AG09309 (cell line): Measurements from ENCODE around the gene MTUS2.

Experiments used
- DNase-seq: peaks from one replicate; pipeline ENCODE4 v3.0.0-alpha.2; 2010; ENCODE audit warnings: low read depth
- H3K4me3 ChIP-seq: 2 replicates; pipeline ENCODE4 v1.5.1; 2011; ENCODE audit warnings: mild to moderate bottlenecking, low read depth, low read length, moderate library complexity; ENCODE audit not compliant: control insufficient read depth
- CTCF ChIP-seq: IDR thresholded peaks from 2 replicates; pipeline ENCODE4 v1.5.1; 2011; ENCODE audit warnings: mild to moderate bottlenecking, low read depth, low read length, inconsistent platforms; ENCODE audit not compliant: insufficient read depth, control insufficient read depth; ENCODE audit errors: missing control alignments

Gene MTUS2

GRCh38 chr13:29480893-29481525 lies 660.9 kb downstream of the MTUS2 start:
- TF ChIP-seq CTCF, result no peak
- DNase-seq, result no peak
- no peak overlapping the region for H3K4me3 ChIP-seq

DNA sequence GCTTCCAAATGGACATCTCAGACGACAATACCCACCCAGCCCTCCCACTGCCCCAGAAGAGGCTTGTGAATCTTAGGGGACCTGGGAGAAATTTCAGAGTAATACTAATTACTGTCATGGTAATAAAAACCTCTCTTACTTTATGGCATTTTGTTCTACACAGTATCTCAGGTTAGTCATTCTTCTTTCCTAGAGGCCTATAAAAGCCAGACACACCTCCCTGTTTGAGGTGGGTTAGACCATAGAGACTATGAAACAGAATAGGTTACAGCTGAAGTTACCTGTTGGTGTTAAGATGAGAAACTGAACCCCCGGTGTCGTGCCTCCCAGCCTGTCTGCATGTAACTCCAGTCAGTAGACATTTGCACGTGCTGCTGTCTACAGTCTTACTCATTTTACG lies 661.5 kb downstream of the MTUS2 start:
- no peak for TF ChIP-seq CTCF
- H3K4me3 ChIP-seq, result no peak overlapping the region
- DNase-seq, result no peak

GRCh38 chr13:29482504-29482903 lies 662.4 kb downstream of the MTUS2 start:
- TF ChIP-seq CTCF, result no peak
- H3K4me3 ChIP-seq, result no peak overlapping the region
- no peak for DNase-seq

GRCh38 chr13:29483211-29483610 lies 663.1 kb downstream of the MTUS2 start:
- no peak overlapping the region for H3K4me3 ChIP-seq
- no peak for DNase-seq
- no peak for TF ChIP-seq CTCF

- TF ChIP-seq CTCF, result no peak
- no peak for DNase-seq
- no peak overlapping the region for H3K4me3 ChIP-seq
These were observed 663.5 kb downstream of the MTUS2 start for GRCh38 chr13:29483623-29484022.

GRCh38 chr13:29484236-29484635 lies 664.1 kb downstream of the MTUS2 start:
- no peak for DNase-seq
- H3K4me3 ChIP-seq, result no peak overlapping the region
- no peak for TF ChIP-seq CTCF

DNA sequence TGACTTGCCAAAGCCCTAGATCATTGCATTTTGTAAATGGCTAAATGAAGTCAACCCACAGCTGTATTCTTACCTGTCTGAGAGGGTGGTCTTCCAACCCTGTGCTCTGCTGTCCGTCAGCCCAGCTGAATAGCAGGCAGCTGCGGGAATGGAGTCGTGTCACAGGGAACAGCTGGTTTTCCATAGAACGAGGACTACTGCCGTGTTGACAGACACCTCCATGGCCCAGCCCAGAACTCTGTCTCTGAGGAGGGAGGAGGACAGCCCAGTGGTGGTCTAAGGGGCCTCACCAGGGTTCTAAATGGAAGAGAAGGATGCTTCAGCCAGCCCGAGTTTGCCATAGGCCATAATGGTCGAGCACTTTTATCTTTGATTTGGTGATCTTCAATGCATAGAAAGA lies 664.7 kb downstream of the MTUS2 start:
- DNase-seq, result no peak
- TF ChIP-seq CTCF, result no peak
- H3K4me3 ChIP-seq, result no peak overlapping the region
